HepG2 (cell line): ENCODE data around the gene CACNB4. TPM values are rescaled to one million over a fixed set of nuclear protein-coding genes. Genes with fewer than 3 reads are reported as not detected.
A peak's percentile ranks its signal among the peaks of the same experiment; 100 is the strongest.

Source experiments
- AKAP8 ChIP-seq: sonication (generic); formaldehyde crosslinking; IDR thresholded peaks from 2 replicates; pipeline ENCODE4 v1.5.1; 2020; ENCODE audit warnings: mild to moderate bottlenecking, missing genetic modification reagents
- ATRX ChIP-seq: sonication (generic); formaldehyde crosslinking; IDR thresholded peaks from 2 replicates; pipeline ENCODE4 v1.4.0; 2020; ENCODE audit warnings: missing genetic modification reagents, borderline replicate concordance
- NR2F6 ChIP-seq, 2 experiments: IDR thresholded peaks; 2 replicates each; pipeline ENCODE4 v1.6.1; 2016; ENCODE audit warnings: antibody characterized with exemption in 1 of 2, mild to moderate bottlenecking in 1 of 2
- RCOR2 ChIP-seq: IDR thresholded peaks from 2 replicates; pipeline ENCODE4 v1.6.1; 2016; ENCODE audit warnings: missing biosample characterization, missing genetic modification reagents
- SOX13 ChIP-seq, 3 experiments: fragments of 450-650 bp in 1 of 3; sonication (generic) in 1 of 3; formaldehyde crosslinking in 1 of 3; IDR thresholded peaks in 2 of 3; conservative IDR thresholded peaks in 1 of 3; 2 replicates each; pipeline versions ENCODE4 v1.5.0 to v1.6.1; 2016 to 2020; ENCODE audit warnings: antibody characterized with exemption in 1 of 3, mild to moderate bottlenecking in 1 of 3, missing compliant biosample characterization in 1 of 3, missing genetic modification reagents in 1 of 3, moderate library complexity in 1 of 3
- ZNF674 ChIP-seq: sonication (generic); formaldehyde crosslinking; IDR thresholded peaks from 2 replicates; pipeline ENCODE4 v1.5.0; 2020; ENCODE audit warnings: low read depth, mild to moderate bottlenecking, missing genetic modification reagents
- ZNF746 ChIP-seq: sonication (generic); formaldehyde crosslinking; IDR thresholded peaks from 2 replicates; pipeline ENCODE4 v1.8.0; 2022; ENCODE audit warnings: mild to moderate bottlenecking, missing genetic modification reagents
- polyA plus RNA-seq, 8 experiments: library from polyadenylated mRNA; depleted of rRNA in 3 of 8; stranded (reverse) in 7 of 8; unstranded in 1 of 8; fragments of >200 nt; fragmentation: Illumina TruSeq in 4 of 8; extraction: Trizol in 4 of 8; gene quantifications; 2 replicates each; pipeline versions ENCODE4 v1.2.1 to v1.2.3, GENCODE V29; 2011 to 2016; ENCODE audit warnings: low read depth in 4 of 8, missing spikeins in 1 of 8, mixed read lengths in 1 of 8; ENCODE audit not compliant: insufficient read depth in 1 of 8
- total RNA-seq, 5 experiments: library from RNA; depleted of rRNA; stranded (reverse); fragments of >200 nt; fragmentation: Illumina TruSeq; extraction: Trizol; gene quantifications; 2 replicates each; pipeline ENCODE4 v1.2.3, GENCODE V29; 2016; ENCODE audit warnings: low read depth in 1 of 5
- TF ChIP-seq, protein P1 (sequence below): sonication (generic); formaldehyde crosslinking; IDR thresholded peaks from 2 replicates; pipeline ENCODE4 v1.5.1; 2020; ENCODE audit warnings: mild to moderate bottlenecking, missing genetic modification reagents
- TF ChIP-seq, protein P2 (sequence below): sonication (generic); formaldehyde crosslinking; IDR thresholded peaks from 2 replicates; pipeline ENCODE4 v1.4.0; 2020; ENCODE audit warnings: missing genetic modification reagents
- TF ChIP-seq, protein P3 (sequence below): sonication (generic); formaldehyde crosslinking; IDR thresholded peaks from 2 replicates; pipeline ENCODE4 v1.9.0; 2022; ENCODE audit warnings: missing genetic modification reagents, mild to moderate bottlenecking, borderline replicate concordance
- TF ChIP-seq, protein P4 (sequence below): sonication (generic); formaldehyde crosslinking; IDR thresholded peaks from 2 replicates; pipeline ENCODE4 v1.5.0; 2020; ENCODE audit warnings: mild to moderate bottlenecking, missing genetic modification reagents

CACNB4 gene
- total and polyA plus RNA-seq, 2 of the 13 experiments (the other 11 are each of a cell fraction or from before 2014, with no cell fraction given): 5.1 to 14.3 TPM

DNA sequence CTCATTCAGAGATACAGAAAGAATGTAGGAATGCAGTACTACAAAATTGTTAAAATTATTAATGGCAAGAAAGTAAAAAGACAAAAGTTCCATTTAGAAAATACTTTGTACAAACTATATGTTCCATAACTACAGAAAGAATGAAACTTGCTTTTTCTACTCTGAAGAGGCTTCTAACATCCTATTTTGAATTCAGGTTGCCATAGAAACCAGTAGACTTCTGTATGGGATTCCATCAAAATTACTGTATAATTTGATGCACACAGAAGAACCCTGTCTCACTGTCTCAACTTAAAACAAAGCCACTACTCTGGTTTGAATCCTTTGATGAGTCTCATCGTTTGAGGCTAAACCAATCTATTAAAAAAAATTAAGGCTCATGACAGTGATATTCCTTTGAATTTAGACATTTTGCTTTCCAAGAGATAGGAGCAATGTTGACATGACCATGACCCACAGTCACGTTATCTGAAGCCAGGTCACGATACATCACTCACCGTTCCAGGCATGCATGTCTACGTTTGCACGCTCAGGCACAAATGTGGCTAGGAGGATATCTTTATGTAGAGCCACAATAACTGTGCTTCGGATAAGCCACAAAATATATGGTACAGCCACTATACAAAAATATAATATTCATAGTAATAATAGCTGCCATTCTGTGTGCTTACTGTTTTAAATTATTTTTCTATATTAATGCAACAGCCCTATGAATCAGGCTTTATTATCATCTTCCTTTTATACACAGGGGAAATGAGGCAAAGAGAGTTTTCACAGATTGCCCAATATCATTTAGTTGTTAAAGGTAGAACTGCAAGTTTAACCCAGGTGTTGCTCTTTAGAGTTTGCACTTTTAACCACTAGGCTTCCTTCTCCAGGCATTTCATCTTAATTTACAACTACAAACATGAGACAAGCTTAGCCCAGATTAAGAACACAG is 82.4 kb downstream of the CACNB4 start (continued):
- TF ChIP-seq, protein P1, sequence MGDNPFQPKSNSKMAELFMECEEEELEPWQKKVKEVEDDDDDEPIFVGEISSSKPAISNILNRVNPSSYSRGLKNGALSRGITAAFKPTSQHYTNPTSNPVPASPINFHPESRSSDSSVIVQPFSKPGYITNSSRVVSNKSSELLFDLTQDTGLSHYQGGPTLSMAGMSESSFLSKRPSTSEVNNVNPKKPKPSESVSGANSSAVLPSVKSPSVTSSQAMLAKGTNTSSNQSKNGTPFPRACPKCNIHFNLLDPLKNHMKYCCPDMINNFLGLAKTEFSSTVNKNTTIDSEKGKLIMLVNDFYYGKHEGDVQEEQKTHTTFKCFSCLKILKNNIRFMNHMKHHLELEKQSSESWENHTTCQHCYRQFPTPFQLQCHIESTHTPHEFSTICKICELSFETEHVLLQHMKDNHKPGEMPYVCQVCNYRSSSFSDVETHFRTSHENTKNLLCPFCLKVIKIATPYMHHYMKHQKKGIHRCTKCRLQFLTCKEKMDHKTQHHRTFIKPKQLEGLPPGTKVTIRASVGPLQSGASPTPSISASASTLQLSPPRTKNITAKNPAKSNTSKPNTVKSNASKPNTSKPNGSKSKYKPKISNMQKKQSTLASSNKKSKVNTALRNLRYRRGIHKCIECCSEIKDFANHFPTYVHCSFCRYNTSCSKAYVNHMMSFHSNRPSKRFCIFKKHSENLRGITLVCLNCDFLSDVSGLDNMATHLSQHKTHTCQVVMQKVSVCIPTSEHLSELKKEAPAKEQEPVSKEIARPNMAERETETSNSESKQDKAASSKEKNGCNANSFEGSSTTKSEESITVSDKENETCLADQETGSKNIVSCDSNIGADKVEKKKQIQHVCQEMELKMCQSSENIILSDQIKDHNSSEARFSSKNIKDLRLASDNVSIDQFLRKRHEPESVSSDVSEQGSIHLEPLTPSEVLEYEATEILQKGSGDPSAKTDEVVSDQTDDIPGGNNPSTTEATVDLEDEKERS: no peak
- TF ChIP-seq ATRX: no peak
- TF ChIP-seq, protein P2, sequence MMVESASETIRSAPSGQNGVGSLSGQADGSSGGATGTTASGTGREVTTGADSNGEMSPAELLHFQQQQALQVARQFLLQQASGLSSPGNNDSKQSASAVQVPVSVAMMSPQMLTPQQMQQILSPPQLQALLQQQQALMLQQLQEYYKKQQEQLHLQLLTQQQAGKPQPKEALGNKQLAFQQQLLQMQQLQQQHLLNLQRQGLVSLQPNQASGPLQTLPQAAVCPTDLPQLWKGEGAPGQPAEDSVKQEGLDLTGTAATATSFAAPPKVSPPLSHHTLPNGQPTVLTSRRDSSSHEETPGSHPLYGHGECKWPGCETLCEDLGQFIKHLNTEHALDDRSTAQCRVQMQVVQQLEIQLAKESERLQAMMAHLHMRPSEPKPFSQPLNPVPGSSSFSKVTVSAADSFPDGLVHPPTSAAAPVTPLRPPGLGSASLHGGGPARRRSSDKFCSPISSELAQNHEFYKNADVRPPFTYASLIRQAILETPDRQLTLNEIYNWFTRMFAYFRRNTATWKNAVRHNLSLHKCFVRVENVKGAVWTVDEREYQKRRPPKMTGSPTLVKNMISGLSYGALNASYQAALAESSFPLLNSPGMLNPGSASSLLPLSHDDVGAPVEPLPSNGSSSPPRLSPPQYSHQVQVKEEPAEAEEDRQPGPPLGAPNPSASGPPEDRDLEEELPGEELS: peak; percentile 33; the same call in 1 of the 2 replicates
- no peak for TF ChIP-seq ZNF674 (CRISPR knock-in tag)
- TF ChIP-seq AKAP8 (CRISPR knock-in tag): no peak
- TF ChIP-seq, protein P3, sequence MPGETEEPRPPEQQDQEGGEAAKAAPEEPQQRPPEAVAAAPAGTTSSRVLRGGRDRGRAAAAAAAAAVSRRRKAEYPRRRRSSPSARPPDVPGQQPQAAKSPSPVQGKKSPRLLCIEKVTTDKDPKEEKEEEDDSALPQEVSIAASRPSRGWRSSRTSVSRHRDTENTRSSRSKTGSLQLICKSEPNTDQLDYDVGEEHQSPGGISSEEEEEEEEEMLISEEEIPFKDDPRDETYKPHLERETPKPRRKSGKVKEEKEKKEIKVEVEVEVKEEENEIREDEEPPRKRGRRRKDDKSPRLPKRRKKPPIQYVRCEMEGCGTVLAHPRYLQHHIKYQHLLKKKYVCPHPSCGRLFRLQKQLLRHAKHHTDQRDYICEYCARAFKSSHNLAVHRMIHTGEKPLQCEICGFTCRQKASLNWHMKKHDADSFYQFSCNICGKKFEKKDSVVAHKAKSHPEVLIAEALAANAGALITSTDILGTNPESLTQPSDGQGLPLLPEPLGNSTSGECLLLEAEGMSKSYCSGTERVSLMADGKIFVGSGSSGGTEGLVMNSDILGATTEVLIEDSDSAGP (CRISPR knock-in tag): no peak
- no peak for TF ChIP-seq SOX13 (IDR thresholded peaks at IDR 0.05)
- TF ChIP-seq SOX13 (CRISPR knock-in tag; conservative IDR thresholded peaks at IDR 0.05 in 1 of 2, IDR thresholded peaks at IDR 0.05 in 1 of 2): peak in 1 of 2 experiments; percentile 79; a peak in 2 of 4 replicates
- TF ChIP-seq NR2F6 (IDR thresholded peaks at IDR 0.05): peak; percentile 93
- TF ChIP-seq NR2F6 (CRISPR knock-in tag; IDR thresholded peaks at IDR 0.05): peak; percentile 93
- no peak for TF ChIP-seq RCOR2 (CRISPR knock-in tag)
- TF ChIP-seq, protein P4, sequence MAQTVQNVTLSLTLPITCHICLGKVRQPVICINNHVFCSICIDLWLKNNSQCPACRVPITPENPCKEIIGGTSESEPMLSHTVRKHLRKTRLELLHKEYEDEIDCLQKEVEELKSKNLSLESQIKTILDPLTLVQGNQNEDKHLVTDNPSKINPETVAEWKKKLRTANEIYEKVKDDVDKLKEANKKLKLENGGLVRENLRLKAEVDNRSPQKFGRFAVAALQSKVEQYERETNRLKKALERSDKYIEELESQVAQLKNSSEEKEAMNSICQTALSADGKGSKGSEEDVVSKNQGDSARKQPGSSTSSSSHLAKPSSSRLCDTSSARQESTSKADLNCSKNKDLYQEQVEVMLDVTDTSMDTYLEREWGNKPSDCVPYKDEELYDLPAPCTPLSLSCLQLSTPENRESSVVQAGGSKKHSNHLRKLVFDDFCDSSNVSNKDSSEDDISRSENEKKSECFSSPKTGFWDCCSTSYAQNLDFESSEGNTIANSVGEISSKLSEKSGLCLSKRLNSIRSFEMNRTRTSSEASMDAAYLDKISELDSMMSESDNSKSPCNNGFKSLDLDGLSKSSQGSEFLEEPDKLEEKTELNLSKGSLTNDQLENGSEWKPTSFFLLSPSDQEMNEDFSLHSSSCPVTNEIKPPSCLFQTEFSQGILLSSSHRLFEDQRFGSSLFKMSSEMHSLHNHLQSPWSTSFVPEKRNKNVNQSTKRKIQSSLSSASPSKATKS (CRISPR knock-in tag): no peak
- no peak for TF ChIP-seq ZNF746 (CRISPR knock-in tag)
- TF ChIP-seq, all 625 proteins: peak for 56
